HUES48 (cell line): ENCODE data around the gene CDH13.

ENCODE experiments used
- H3K27ac ChIP-seq: one replicate; pipeline ENCODE4 v1.7.0; 2013; ENCODE audit warnings: low read depth, low read length, inconsistent platforms
- H3K27me3 ChIP-seq: 2 replicates; pipeline ENCODE4 v1.6.1; 2013; ENCODE audit warnings: mild to moderate bottlenecking, low read length; ENCODE audit not compliant: control insufficient read depth, insufficient read depth
- H3K36me3 ChIP-seq: 2 replicates; pipeline ENCODE4 v1.6.1; 2013; ENCODE audit warnings: low read length; ENCODE audit not compliant: control insufficient read depth, insufficient read depth
- H3K4me1 ChIP-seq: 2 replicates; pipeline ENCODE4 v1.6.1; 2013; ENCODE audit warnings: mild to moderate bottlenecking, low read length; ENCODE audit not compliant: control insufficient read depth, insufficient read depth
- H3K4me3 ChIP-seq: 2 replicates; pipeline ENCODE4 v1.5.1; 2013; ENCODE audit warnings: mild to moderate bottlenecking, low read depth, low read length
- H3K9ac ChIP-seq: 2 replicates; pipeline ENCODE4 v1.6.1; 2013; ENCODE audit warnings: mild to moderate bottlenecking, low read depth, low read length, moderate library complexity
- H3K9me3 ChIP-seq: 2 replicates; pipeline ENCODE4 v1.6.1; 2013; ENCODE audit warnings: low read length; ENCODE audit not compliant: control insufficient read depth, insufficient read depth

CDH13 gene

DNA sequence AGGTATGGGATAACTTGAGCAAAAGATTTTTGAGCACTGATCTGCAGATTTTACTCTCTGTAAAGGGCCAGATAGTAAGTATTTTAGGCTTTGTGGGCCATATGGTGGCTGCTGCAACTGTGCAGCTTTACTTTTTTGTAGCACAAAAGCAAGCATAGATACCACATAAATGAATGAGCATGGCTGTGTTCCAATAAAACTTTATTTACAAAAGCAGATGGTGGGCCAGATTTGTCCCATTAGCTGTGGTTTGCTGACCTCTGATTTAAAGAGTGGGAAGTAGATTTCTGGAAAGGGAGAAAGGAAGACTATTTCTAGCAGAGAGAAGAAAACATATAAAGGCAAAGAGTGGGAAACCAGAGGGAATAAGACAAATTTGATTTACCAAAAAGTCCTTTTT is 882.5 kb downstream of the CDH13 start:
- Histone ChIP-seq H3K4me1 (no peaks in the 10 kb centered on the region), H3K27me3 (no peaks in the 10 kb centered on the region), H3K9ac (no peak overlapping the region), H3K4me3 (no peak overlapping the region), H3K36me3 (no peaks in the 10 kb centered on the region), H3K27ac (no peak overlapping the region), H3K9me3 (no peaks in the 10 kb centered on the region)

DNA sequence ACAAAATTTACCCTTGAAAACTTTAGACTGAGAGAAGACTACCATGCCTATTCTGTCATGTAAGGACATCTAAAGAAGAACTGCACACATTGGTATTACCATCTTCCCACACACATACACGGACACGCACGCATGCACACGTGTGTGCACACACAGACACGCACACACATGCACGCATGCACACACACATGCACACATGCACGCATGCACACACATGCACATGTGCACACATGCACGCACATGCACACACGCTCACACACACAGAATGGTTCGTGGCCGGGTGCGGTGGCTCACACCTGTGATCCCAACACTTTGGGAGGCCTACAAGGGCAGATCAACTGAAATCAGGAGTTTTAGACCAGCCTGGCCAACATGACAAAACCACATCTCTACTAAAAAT is 884.1 kb downstream of the CDH13 start:
- Histone ChIP-seq H3K36me3 (no peaks in the 10 kb centered on the region), H3K27ac (no peak overlapping the region), H3K4me1 (no peaks in the 10 kb centered on the region), H3K9ac (no peak overlapping the region), H3K27me3 (no peaks in the 10 kb centered on the region), H3K4me3 (no peak overlapping the region), H3K9me3 (no peaks in the 10 kb centered on the region)

DNA sequence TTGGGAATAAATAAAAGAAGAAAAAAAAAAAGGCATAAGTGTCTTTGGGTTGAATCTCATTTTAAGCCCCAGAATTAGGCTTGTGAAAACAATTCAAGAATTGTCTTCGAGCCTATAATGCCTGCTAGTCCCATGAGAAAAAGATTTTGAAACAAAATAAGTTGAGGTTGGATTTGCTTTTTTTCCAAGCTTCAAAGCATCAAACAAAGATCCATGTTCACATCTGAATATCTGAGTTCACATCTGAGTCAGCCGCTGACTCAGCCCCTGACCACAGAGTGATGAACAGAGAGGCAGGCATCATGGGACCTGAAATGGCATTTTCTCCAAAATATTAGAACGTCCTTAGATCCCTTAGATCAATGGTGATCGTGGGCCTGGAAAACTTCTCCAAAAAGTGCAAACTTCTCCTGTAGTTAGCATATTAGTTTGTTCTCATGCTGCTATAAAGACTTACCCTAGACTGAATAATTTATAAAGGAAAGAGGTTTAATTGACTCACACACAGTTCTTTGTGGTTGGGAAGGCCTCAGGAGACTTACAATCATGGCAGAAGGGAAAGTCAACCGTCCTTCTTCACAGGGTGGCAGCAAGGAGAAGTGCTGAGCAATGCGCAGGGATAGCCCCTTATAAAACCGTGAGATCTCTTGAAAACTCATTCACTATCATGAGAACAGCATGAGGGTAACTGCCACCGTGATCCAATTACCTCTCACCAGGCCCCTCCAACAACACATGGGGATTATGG is 886.4 kb downstream of the CDH13 start:
- H3K4me3 ChIP-seq, result no peak overlapping the region
- no peaks in the 10 kb centered on the region for H3K4me1 ChIP-seq
- H3K9me3 ChIP-seq, result no peaks in the 10 kb centered on the region; the same call in 1 of the 2 replicates
- H3K27me3 ChIP-seq, result no peaks in the 10 kb centered on the region
- no peak overlapping the region for H3K9ac ChIP-seq
- no peak overlapping the region for H3K27ac ChIP-seq
- no peaks in the 10 kb centered on the region for H3K36me3 ChIP-seq

DNA sequence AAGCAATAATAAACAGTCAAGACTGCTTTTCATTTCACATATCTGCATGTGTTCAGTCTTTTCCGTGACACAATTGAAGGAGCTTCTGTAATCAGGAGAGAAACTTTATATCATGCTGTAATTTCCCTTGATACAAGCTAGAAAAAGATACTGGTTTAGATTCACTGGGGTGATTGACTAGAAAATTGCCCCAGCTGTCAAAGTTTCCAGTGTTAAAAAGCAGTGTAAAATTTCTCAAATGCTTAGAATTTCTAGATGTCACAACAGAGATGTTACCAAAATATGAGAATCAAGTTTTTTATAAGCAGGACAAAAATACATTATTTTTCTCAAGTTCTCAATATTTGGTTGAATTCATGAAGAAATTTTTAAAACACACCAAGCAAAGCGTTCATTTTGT is 888.6 kb downstream of the CDH13 start:
- no peaks in the 10 kb centered on the region for H3K4me1 ChIP-seq
- no peak overlapping the region for H3K27ac ChIP-seq
- H3K9ac ChIP-seq, result no peak overlapping the region
- no peaks in the 10 kb centered on the region for H3K27me3 ChIP-seq
- H3K4me3 ChIP-seq, result no peak overlapping the region
- H3K9me3 ChIP-seq, result no peaks in the 10 kb centered on the region; the same call in 1 of the 2 replicates
- H3K36me3 ChIP-seq, result no peaks in the 10 kb centered on the region

DNA sequence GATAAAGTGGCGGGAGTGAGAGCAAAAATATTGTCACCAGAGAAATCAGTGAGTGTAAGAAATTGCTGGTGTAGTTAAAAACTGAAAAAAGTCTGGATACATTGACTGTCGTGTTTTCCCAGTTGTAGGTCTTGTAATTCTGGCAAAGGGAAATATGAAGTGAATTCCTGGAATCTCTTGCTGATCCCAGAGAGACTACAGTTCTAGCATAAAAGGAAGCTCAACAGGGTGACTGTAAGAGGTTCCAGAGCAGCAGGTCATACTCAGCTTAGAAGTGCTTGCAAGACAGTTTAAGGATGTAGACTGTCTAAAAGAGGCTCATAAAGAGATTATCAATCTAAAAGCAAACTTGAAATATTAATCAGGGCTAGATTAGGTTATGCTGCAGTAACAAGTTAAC is 890.2 kb downstream of the CDH13 start:
- H3K27me3 ChIP-seq, result no peaks in the 10 kb centered on the region
- H3K36me3 ChIP-seq, result no peaks in the 10 kb centered on the region
- no peak overlapping the region for H3K9ac ChIP-seq
- H3K4me1 ChIP-seq, result no peaks in the 10 kb centered on the region
- H3K27ac ChIP-seq, result no peak overlapping the region
- H3K9me3 ChIP-seq, result no peaks in the 10 kb centered on the region; the same call in 1 of the 2 replicates
- H3K4me3 ChIP-seq, result no peak overlapping the region

DNA sequence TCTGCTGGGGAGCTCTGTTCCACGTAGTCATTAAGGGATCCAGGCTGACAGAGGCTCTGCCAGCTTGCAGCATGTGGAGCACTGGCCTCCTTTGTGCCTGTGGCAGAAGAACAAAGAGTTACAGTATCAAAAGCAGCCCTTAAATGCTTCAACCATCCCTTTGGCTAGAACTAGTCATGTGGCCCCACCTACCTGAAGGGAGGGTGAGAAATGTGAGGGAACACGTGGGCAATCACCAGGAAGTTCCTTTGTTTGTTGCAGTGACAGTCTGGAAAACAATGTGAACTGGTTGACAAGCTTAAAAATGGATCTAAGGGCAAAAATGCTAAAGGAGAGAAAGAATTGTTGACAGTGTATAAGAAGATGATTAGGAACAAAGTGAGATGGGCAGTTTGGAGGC is 890.6 kb downstream of the CDH13 start:
- H3K9ac ChIP-seq, result no peak overlapping the region
- no peaks in the 10 kb centered on the region for H3K36me3 ChIP-seq
- H3K27me3 ChIP-seq, result no peaks in the 10 kb centered on the region
- no peaks in the 10 kb centered on the region for H3K4me1 ChIP-seq
- no peak overlapping the region for H3K4me3 ChIP-seq
- no peaks in the 10 kb centered on the region; the same call in 1 of the 2 replicates for H3K9me3 ChIP-seq
- no peak overlapping the region for H3K27ac ChIP-seq

- no peaks in the 10 kb centered on the region for H3K27me3 ChIP-seq
- H3K4me1 ChIP-seq, result no peaks in the 10 kb centered on the region
- H3K4me3 ChIP-seq, result no peak overlapping the region
- no peaks in the 10 kb centered on the region; the same call in 1 of the 2 replicates for H3K9me3 ChIP-seq
- no peak overlapping the region for H3K27ac ChIP-seq
- no peaks in the 10 kb centered on the region for H3K36me3 ChIP-seq
- no peak overlapping the region for H3K9ac ChIP-seq
Measured at GRCh38 chr16:83520596-83520995, 893.8 kb downstream of the CDH13 start.

DNA sequence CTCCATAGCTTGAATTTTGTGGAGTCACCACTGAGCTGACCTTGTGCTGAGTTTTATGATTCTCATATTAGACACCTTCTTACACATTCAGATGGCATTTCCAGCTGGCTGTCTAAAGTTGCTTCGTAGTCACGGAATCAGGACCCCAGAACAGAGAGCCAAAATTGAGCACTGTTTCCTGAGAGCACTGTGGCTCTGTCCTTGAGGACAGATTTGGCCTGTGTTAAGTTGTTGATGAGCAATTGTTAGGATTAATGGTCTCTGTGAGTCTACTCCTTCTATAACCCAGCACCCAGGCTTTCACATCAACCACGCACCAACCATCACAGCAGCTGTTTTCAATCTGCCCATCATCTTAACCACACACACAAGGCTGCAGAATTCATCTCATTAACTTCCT is 903.5 kb downstream of the CDH13 start:
- no peaks in the 10 kb centered on the region for H3K4me1 ChIP-seq
- no peak overlapping the region for H3K9ac ChIP-seq
- H3K27ac ChIP-seq, result no peak overlapping the region
- H3K9me3 ChIP-seq, result no peaks in the 10 kb centered on the region
- H3K36me3 ChIP-seq, result no peaks in the 10 kb centered on the region
- H3K4me3 ChIP-seq, result no peak overlapping the region
- H3K27me3 ChIP-seq, result no peaks in the 10 kb centered on the region

DNA sequence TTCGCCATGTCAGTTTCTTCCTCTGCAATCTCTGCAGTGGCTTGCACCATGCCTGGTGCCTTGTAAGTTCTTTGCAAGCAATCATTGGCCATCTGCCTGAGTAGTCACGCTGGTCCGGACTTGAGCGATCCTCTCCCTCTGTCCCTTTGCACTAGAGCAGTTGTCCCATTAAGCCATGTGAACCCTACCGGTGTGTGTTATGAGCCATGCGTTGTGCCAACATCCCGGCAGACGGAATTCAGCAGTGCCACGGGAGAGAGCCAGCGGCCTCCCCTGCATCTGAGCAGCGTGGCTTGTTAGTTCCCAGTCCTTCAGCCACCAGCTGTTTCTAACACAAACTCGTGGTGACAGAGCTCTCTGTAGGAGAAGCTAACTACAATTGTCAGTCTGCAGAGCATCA is 905.9 kb downstream of the CDH13 start:
- Histone ChIP-seq H3K4me3 (no peak overlapping the region), H3K27me3 (no peaks in the 10 kb centered on the region), H3K9me3 (no peaks in the 10 kb centered on the region), H3K4me1 (no peaks in the 10 kb centered on the region), H3K36me3 (no peaks in the 10 kb centered on the region), H3K27ac (no peak overlapping the region), H3K9ac (no peak overlapping the region)

- Histone ChIP-seq H3K4me1 (no peaks in the 10 kb centered on the region), H3K4me3 (no peak overlapping the region), H3K27ac (no peak overlapping the region), H3K36me3 (no peaks in the 10 kb centered on the region), H3K9me3 (no peaks in the 10 kb centered on the region), H3K27me3 (no peaks in the 10 kb centered on the region), H3K9ac (no peak overlapping the region)
Measured at GRCh38 chr16:83533193-83533592, 906.4 kb downstream of the CDH13 start.

DNA sequence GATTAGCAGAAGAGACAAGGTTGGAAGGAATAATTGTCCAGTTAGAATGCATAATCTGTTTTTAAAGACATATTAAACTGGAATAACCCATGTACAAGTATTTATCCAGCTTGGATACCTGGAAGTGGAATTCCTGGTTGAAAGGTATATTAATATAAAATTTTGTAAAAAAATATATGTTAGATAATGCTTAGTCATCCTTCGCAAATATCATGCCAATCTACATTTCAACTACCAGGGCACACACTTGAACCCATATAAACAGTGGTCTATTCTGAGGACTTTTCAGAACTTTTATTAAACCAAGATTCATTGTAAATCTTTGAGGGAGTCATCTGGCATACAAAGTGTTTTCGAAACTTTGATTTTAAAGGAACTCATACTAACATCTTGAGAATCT is 911.9 kb downstream of the CDH13 start:
- Histone ChIP-seq H3K4me3 (no peak overlapping the region), H3K36me3 (no peaks in the 10 kb centered on the region), H3K27me3 (no peaks in the 10 kb centered on the region), H3K27ac (no peak overlapping the region), H3K4me1 (no peaks in the 10 kb centered on the region), H3K9me3 (no peaks in the 10 kb centered on the region), H3K9ac (no peak overlapping the region)
